ENCODE results near the gene TULP4.

GRCh38 chr6:158441716-158442215 lies 129.5 kb downstream of the TULP4 start:
- no peak for TF ChIP-seq CTCF (conservative IDR thresholded peaks at IDR 0.05 in 1 of 2, IDR thresholded peaks at IDR 0.05 in 1 of 2; ENCODE audit: extremely low read depth in 1 of 2, insufficient read depth in 1 of 2, low read depth in 1 of 2, low read length in 2 of 2)
- TF ChIP-seq EZH2 (IDR thresholded peaks at IDR 0.05; ENCODE audit: borderline replicate concordance, low read length), result no peak
